Stimulated activated CD8-positive, alpha-beta memory T cell treated with anti-CD3 and anti-CD28 coated beads, Interleukin-7, amount 100 ng/mL, for 1 hour (primary cell): Measurements from ENCODE around the gene JAG1.

Experiments
- DNase-seq, 2 donors: peaks; one replicate each; pipeline ENCODE4 v3.0.0-alpha.2; 2020; ENCODE audit warnings: low read depth in 2 of 2

The JAG1 gene

GRCh38 chr20:10652660-10653261 is 21.0 kb downstream of the JAG1 start:
- DNase-seq, result no peak

GRCh38 chr20:10652185-10652584 is 21.6 kb downstream of the JAG1 start:
- DNase-seq, result no peak

DNA sequence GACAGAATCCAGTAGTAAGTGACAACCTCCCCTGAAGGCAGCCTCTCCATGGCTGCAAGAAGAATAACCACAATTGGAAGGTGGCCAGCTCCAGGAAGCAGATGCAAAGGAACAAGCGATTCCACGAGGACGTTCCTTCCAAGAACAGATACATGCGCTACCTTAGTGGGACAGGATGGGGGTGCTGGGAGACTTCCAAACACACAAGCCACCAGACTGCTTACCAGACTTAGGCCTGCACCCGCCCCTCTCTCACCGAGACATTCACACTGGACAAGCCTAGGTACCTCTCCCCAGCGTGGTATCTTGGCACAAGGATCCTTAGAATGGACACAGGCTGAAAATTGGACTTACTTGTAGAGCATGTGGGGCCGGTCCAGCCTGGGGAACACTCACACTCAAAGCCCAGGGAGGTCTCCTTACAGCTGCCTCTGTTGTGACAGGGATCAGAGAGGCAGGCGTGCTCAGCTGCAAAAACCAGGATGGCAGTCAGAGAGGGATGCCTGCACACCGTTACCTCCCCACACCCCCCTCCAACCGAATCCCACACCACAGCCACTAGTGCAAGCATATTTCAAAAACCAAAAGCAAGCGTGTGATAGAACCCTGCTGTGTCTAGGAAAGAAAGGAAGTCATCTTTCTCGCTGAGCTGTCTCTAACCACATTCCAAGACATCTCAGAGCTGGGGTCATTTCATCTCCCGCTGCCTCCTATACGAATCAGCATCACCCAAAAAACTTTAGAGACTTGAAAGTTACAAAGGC is 22.4 kb downstream of the JAG1 start:
- DNase-seq, result no peak

DNA sequence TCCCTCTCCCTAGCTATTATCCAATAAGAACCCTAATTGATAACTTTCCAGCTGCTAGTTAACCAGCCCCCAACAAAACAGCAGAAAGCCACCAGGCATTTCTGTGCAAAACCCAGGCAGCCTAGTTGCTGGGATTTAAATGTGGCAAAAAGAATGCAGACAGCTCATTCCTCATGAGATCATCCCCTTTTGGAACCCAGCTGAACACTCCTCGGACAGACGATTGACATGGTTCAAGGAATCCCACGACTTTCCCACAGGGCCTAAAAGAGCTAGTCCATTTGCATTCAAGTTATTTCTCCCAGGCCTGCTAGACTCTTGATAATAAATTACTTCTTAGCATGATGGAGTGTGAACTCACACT is 24.0 kb downstream of the JAG1 start:
- DNase-seq, result no peak

- no peak for DNase-seq
Measured at GRCh38 chr20:10649080-10649796, 24.6 kb downstream of the JAG1 start.

- DNase-seq, result no peak
Measured at GRCh38 chr20:10648651-10649050, 25.1 kb downstream of the JAG1 start.

DNA sequence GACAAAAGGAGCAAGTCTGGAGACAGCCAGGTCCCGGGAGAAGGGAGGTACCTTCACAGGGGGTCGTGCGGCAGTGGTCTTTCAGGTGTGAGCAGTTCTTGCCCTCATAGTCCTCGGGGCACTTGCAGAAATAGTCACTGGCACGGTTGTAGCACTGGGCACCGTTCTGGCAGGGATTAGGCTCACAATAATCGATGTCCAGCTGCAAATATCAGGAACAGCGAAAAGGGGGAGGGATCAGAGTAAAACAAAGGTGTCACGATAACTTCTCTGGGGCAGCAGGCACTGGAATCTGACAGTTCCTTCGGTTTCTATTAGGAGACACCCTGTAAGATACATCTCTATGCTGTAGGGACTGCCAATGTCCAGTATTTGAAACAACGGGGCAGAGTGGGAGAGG is 25.9 kb downstream of the JAG1 start:
- DNase-seq, result no peak

DNA sequence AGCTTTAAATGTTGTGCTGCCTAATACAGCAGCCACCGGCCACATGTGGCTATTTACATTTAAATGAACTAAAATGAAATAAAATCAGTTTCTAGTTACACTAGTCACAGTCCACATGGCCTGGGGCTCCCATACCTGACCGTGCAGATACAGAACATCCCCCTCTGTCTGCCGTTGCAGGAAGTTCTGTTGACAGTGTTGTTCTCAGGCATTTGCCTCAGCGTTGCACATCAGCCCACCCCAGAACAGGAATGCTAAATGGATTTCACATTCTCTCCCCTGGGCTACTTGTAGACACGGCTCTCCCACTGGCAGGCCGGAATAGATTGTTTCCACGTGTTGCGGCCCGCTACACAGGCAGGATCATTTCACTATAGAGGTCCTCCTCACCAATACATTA is 26.3 kb downstream of the JAG1 start:
- no peak for DNase-seq

DNA sequence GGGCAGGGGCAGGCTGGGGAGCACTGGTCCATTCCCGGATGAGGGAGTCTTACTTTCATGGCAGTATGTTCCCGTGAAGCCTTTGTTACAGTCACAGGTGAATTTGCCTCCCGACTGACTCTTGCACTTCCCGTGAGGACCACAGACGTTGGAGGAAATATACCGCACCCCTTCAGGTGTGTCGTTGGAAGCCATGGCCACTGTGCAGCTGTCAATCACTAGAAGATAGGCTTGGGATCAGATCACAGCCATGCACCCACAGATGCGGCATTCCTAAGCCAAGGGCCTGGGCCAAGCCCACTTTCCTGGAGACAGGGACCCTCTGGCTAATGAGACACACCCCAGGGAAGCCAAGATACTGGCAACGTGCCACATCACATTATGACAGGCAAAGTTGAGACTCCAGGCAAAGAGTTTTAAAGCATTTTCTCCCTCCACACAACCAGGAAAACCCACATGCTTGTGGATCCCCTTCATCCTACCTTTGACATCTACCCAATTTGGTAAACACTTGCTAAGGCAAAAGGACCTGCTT is 26.8 kb downstream of the JAG1 start:
- DNase-seq, result no peak

- no peak for DNase-seq
Measured at GRCh38 chr20:10646006-10646405, 27.8 kb downstream of the JAG1 start.

DNA sequence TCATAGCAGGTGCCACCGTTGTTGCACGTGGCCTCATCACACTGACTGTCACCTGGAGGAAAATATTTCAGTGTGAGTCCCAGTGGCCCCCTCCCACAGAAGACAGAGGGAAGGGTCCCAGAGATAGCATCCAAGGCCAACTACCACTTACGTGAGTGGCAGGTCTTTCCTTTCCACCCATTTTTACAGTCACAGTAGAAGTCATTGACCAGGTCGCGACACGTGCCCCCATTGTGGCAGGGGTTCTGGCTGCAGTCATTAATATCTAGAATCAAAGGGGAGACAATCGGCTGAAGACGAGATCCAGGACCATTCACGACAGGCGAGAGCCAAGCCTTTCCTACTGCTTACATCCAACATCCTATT is 28.6 kb downstream of the JAG1 start:
- DNase-seq, result no peak

- no peak for DNase-seq
Measured at GRCh38 chr20:10644458-10645204, 29.2 kb downstream of the JAG1 start.

DNA sequence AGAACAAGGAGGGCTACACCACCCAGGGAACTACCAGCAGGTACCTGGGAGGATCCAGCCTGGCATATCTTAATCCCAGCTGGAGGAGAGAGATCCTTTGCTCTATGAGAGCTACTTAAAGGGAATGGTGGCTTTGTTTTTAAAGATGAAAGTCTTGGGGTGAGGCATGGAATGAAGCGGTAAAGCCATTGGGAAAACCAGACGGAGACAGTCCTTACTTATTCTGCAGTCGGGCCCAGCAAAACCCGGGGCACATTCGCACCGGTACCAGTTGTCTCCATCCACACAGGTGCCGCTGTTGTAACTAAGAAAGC is 30.3 kb downstream of the JAG1 start:
- no peak for DNase-seq

- no peak for DNase-seq
Measured at GRCh38 chr20:10642856-10643559, 30.8 kb downstream of the JAG1 start.

DNA sequence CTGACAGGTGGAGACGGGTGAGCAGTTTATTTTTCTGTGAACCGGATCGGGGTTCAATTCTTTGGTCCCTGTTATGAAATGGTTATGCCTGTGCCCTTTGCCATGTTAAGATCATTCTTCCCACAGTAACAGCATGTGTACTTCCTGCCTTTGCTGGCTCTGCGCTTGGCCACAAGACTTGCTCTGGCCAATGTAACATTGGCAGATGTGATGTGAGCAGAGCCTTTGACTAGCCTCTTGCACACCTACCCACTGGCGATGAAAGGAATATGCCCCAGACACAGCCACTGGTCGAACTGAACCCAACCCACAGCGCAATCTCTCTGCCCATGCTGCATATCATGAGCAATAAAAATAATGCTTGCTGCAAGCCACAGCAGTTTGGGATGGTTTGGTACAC is 31.9 kb downstream of the JAG1 start:
- no peak for DNase-seq

GRCh38 chr20:10641467-10641866 is 32.3 kb downstream of the JAG1 start:
- DNase-seq, result no peak

DNA sequence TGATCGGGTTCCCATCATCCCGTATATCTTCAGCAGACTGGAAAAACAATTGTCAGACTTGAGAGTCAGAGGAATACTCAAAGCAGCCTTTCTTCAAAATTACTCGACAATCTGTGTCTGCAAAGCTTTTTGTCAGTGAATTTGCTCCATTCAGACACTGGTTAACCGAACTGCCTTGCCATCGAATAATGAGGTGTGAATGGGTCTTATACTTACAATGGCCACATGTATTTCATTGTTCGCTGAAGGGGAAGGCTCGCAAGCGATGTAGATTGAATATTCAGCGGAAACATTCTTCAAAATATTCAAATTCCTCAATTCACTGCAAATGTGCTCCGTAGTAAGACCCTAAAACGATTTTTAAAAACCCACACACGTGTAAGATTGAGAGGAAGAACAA is 32.9 kb downstream of the JAG1 start:
- DNase-seq, result no peak

DNA sequence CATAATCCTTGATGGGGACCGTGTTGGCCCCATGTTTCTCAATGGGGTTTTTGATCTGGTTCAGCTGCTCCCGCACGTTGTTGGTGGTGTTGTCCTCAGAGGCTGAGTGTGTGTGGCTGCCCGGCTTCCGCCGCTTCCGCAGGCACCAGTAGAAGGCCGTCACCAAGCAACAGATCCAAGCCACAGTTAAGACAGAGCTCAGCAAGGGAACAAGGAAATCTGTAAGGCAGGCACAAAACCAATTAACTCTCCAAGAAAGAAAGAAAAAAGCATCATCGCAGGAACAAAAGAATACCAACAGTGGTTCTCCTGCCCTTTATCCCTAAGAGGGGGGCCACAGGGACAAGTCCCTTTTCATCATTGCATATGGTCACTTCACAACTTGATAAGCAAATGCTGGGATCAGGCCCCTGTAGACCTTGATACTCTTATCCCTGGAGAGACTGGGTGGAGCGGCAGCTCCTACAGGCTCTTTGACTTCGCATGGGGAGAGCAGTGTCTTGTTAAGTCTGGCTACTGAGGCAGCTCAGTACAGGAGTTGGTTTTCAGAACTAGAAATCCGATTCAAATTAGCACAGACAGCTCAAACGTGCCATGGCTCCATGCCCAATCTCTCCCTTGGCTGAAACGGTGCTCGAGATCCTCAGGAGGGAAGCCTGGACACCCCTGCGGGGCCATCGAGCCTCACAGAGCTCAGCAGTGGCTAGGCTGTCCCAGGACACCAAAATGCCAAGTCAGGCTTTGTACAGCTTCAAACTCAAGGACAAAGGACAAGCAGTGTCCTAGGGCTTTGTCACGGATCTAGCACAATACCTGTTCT is 33.9 kb downstream of the JAG1 start:
- DNase-seq, result no peak

GRCh38 chr20:10639077-10639736 is 34.6 kb downstream of the JAG1 start:
- DNase-seq, result no peak

- DNase-seq, result no peak
Measured at GRCh38 chr20:10637563-10637962, 36.2 kb downstream of the JAG1 start.
